Measurements from ENCODE around the gene CYP3A4.

DNA sequence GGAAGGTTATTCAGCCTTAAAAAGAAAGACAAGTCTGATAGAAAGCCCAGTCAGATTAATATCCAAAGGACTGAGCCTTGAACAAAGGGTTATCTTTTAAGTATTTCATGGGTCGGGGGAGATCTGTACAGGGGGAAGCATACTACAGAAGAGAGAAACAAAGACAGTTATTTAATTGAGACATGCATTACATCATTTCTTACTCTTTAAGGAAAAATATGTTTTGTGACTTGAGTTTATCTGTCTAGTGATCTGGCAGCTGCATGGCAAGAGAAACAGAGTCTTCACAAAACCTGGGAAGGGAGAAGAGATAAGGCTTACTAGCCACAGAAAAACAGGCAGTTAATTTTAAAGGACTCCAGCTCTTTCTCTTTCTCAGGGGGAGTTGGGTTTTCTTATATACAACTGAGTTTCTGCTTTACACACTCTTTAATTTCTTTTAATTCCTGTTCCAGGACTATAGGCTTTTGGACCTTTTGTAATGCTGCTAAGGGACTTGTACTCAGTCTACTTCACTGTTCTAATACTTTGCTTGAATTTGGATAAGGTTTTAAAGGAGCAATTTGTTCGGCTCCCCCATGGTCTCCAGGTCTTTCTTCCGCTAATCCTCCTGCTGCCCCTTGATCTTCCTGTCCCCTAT lies 23.0 kb upstream of the CYP3A4 start:
- TF ChIP-seq CTCF (IDR thresholded peaks at IDR 0.05; ENCODE audit: low read depth, low read length, poor library complexity, severe bottlenecking): no peak
- no peak for TF ChIP-seq EZH2phosphoT487 (IDR thresholded peaks at IDR 0.05; ENCODE audit: borderline replicate concordance, low read length)
